NB4 (cell line): ENCODE results near the gene GTF2B.
"Not testable (repeated sequence)": the region's sequence is repeated elsewhere in the genome, so short reads cannot be mapped to it uniquely, and the experiment has no call there.

Source experiments
- DNase-seq: peaks from one replicate; pipeline ENCODE4 v3.0.0; 2010; ENCODE audit warnings: low read depth
- H3K4me3 ChIP-seq: one replicate; pipeline ENCODE4 v1.5.1; 2011; ENCODE audit warnings: mild to moderate bottlenecking, low read depth, low read length, moderate library complexity
- MYC ChIP-seq: IDR thresholded peaks from 2 replicates; pipeline ENCODE4 v1.6.1; 2011; ENCODE audit warnings: low read depth, low read length
- POLR2A ChIP-seq: IDR thresholded peaks from 2 replicates; pipeline ENCODE4 v1.6.1; 2011; ENCODE audit warnings: mild to moderate bottlenecking; ENCODE audit not compliant: insufficient read length; ENCODE audit errors: extremely low read depth
- TF ChIP-seq, protein P1 (sequence below): IDR thresholded peaks from one replicate; pipeline ENCODE4 v1.5.1; 2012; ENCODE audit warnings: low read depth, low read length
- TF ChIP-seq, protein P2 (sequence below): IDR thresholded peaks from 2 replicates; pipeline ENCODE4 v1.6.1; 2011; ENCODE audit warnings: low read depth, low read length

The GTF2B gene

GRCh38 chr1:88890131-88890530, 1.2 kb downstream of the GTF2B start:
- no peak for DNase-seq
- TF ChIP-seq, protein P1, sequence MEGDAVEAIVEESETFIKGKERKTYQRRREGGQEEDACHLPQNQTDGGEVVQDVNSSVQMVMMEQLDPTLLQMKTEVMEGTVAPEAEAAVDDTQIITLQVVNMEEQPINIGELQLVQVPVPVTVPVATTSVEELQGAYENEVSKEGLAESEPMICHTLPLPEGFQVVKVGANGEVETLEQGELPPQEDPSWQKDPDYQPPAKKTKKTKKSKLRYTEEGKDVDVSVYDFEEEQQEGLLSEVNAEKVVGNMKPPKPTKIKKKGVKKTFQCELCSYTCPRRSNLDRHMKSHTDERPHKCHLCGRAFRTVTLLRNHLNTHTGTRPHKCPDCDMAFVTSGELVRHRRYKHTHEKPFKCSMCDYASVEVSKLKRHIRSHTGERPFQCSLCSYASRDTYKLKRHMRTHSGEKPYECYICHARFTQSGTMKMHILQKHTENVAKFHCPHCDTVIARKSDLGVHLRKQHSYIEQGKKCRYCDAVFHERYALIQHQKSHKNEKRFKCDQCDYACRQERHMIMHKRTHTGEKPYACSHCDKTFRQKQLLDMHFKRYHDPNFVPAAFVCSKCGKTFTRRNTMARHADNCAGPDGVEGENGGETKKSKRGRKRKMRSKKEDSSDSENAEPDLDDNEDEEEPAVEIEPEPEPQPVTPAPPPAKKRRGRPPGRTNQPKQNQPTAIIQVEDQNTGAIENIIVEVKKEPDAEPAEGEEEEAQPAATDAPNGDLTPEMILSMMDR: no peak
- TF ChIP-seq, protein P2, sequence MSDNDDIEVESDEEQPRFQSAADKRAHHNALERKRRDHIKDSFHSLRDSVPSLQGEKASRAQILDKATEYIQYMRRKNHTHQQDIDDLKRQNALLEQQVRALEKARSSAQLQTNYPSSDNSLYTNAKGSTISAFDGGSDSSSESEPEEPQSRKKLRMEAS: no peak
- TF ChIP-seq POLR2A: no peak
- TF ChIP-seq MYC: no peak
- peak overlapping the region; percentile 94 for H3K4me3 ChIP-seq

- peak overlapping the region; percentile 2 for H3K4me3 ChIP-seq
- DNase-seq: peak; percentile 8
- TF ChIP-seq POLR2A (no peak), MYC (no peak)
- TF ChIP-seq, protein P2: no peak
- TF ChIP-seq, protein P1: no peak
Observed at GRCh38 chr1:88888750-88889149, 2.6 kb downstream of the GTF2B start.

GRCh38 chr1:88885933-88886332, 5.4 kb downstream of the GTF2B start:
- no peak for DNase-seq
- TF ChIP-seq, protein P2: no peak
- H3K4me3 ChIP-seq: no peak overlapping the region

- no peak overlapping the region for H3K4me3 ChIP-seq
- no peak for DNase-seq
- TF ChIP-seq POLR2A (no peak), MYC (no peak)
- TF ChIP-seq, protein P2: no peak
- TF ChIP-seq, protein P1: no peak
Observed at GRCh38 chr1:88883156-88883555, 8.2 kb downstream of the GTF2B start.

DNA sequence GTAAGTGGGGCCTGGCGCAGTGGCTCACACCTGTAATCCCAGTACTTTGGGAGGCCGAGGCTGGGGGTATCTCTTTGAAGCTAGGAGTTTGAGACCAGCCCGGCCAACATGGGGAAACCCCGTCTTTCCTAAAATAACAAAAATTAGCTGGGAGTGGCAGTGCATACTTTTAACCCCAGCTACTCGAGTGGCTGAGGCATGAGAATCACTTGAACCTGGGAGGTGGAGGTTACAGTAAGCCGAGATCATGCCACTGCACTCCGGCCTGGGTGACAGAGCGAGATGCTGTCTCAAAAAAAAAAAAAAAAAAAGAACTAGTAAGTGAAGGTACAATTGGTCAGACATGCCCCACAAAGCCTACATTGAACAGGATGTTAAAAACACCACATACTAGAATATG, 10.7 kb downstream of the GTF2B start:
- not testable (repeated sequence) for H3K4me3 ChIP-seq, DNase-seq

- no peak for DNase-seq
- H3K4me3 ChIP-seq: no peak overlapping the region
- TF ChIP-seq, protein P2: no peak
- TF ChIP-seq POLR2A (no peak), MYC (no peak)
- TF ChIP-seq, protein P1: no peak
Observed at GRCh38 chr1:88878731-88879130, 12.6 kb downstream of the GTF2B start.

DNA sequence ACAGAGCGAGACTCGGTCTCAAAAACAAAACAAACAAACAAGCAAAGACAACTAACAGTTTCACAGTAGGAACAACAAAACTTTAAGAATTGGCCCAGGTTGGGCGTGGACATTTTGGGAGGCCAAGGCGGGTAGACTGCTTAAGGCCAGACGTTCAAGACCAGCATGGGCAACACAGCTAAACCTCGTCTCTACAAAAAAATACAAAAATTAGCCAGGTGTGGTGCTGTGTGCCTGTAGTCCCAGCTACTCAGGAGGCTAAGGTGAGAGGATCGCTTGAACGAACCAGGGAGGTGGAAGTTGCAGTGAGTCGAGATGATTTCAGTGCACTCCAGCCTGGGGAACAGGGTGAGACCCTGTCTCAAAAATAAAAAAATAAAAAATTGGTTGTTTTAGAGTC, 13.5 kb downstream of the GTF2B start:
- no peak for DNase-seq
- TF ChIP-seq POLR2A (no peak), MYC (no peak)
- TF ChIP-seq, protein P1: no peak
- TF ChIP-seq, protein P2: no peak
- H3K4me3 ChIP-seq: no peak overlapping the region
